HepG2 (cell line): ENCODE results near the gene AOX1. TPM values are rescaled to one million over a fixed set of nuclear protein-coding genes. Genes with fewer than 3 reads are reported as not detected.
A peak's percentile ranks its signal among the peaks of the same experiment; 100 is the strongest.

Experiments
- ARNT2 ChIP-seq: sonication (generic); formaldehyde crosslinking; IDR thresholded peaks from 2 replicates; pipeline ENCODE4 v1.8.0; 2022; ENCODE audit warnings: mild to moderate bottlenecking, low read depth, missing genetic modification reagents, moderate library complexity
- ATAD3A ChIP-seq: sonication (generic); formaldehyde crosslinking; IDR thresholded peaks from 2 replicates; pipeline ENCODE4 v1.4.0; 2020; ENCODE audit warnings: missing genetic modification reagents
- CBX1 ChIP-seq: IDR thresholded peaks from one replicate; pipeline ENCODE4 v1.6.1; 2016; ENCODE audit warnings: antibody characterized with exemption, low read depth
- CREB1 ChIP-seq, 2 experiments: fragments of 450-650 bp in 1 of 2; IDR thresholded peaks; 2 replicates each; pipeline ENCODE4 v1.6.1; 2016 to 2017; ENCODE audit warnings: control low read depth in 1 of 2, mild to moderate bottlenecking in 1 of 2, missing compliant biosample characterization in 1 of 2, missing genetic modification characterization in 1 of 2
- FOXC1 ChIP-seq: sonication (generic); formaldehyde crosslinking; IDR thresholded peaks from 2 replicates; pipeline ENCODE4 v1.8.0; 2022; ENCODE audit warnings: mild to moderate bottlenecking, missing genetic modification reagents, borderline replicate concordance
- HDAC2 ChIP-seq: sonication (generic); formaldehyde crosslinking; IDR thresholded peaks from 2 replicates; pipeline ENCODE4 v1.4.0; 2020; ENCODE audit warnings: missing genetic modification reagents
- ISL2 ChIP-seq: sonication (generic); formaldehyde crosslinking; IDR thresholded peaks from 2 replicates; pipeline ENCODE4 v1.5.0; 2020; ENCODE audit warnings: missing genetic modification reagents
- KLF12 ChIP-seq: sonication (generic); formaldehyde crosslinking; IDR thresholded peaks from 2 replicates; pipeline ENCODE4 v1.4.0; 2020; ENCODE audit warnings: missing genetic modification reagents, borderline replicate concordance
- MLX ChIP-seq: IDR thresholded peaks from 2 replicates; pipeline ENCODE4 v1.6.1; 2016
- MTERF4 ChIP-seq: sonication (generic); formaldehyde crosslinking; IDR thresholded peaks from 2 replicates; pipeline ENCODE4 v1.8.0; 2023; ENCODE audit warnings: mild to moderate bottlenecking, missing genetic modification reagents
- POLR2A ChIP-seq, 2 experiments: IDR thresholded peaks; 2 replicates each; pipeline ENCODE4 v1.6.1; 2011; ENCODE audit warnings: low read depth in 2 of 2, low read length in 2 of 2, mild to moderate bottlenecking in 1 of 2, moderate library complexity in 1 of 2; ENCODE audit not compliant: insufficient read depth in 1 of 2
- TOE1 ChIP-seq: sonication (generic); formaldehyde crosslinking; IDR thresholded peaks from 2 replicates; pipeline ENCODE4 v1.4.0; 2020; ENCODE audit warnings: mild to moderate bottlenecking, missing genetic modification reagents
- ZBTB42 ChIP-seq: sonication (generic); formaldehyde crosslinking; IDR thresholded peaks from 2 replicates; pipeline ENCODE4 v1.5.0; 2020; ENCODE audit warnings: mild to moderate bottlenecking, missing genetic modification reagents
- ZFX ChIP-seq: sonication (generic); formaldehyde crosslinking; IDR thresholded peaks from 2 replicates; pipeline ENCODE4 v1.4.0; 2020; ENCODE audit warnings: mild to moderate bottlenecking, low read depth, missing genetic modification reagents, moderate library complexity
- ZNF260 ChIP-seq: sonication (generic); formaldehyde crosslinking; IDR thresholded peaks from 2 replicates; pipeline ENCODE4 v1.4.0; 2020; ENCODE audit warnings: missing genetic modification reagents, low read depth, mild to moderate bottlenecking, borderline replicate concordance
- ZNF326 ChIP-seq: sonication (generic); formaldehyde crosslinking; IDR thresholded peaks from 2 replicates; pipeline ENCODE4 v1.4.0; 2020; ENCODE audit warnings: missing genetic modification reagents, borderline replicate concordance
- ZNF343 ChIP-seq: sonication (generic); formaldehyde crosslinking; IDR thresholded peaks from 2 replicates; pipeline ENCODE4 v1.4.0; 2020; ENCODE audit warnings: mild to moderate bottlenecking, missing genetic modification reagents
- ZNF354B ChIP-seq: sonication (generic); formaldehyde crosslinking; IDR thresholded peaks from 2 replicates; pipeline ENCODE4 v1.8.0; 2022; ENCODE audit warnings: mild to moderate bottlenecking, missing genetic modification reagents
- ZNF501 ChIP-seq: sonication (generic); formaldehyde crosslinking; IDR thresholded peaks from 2 replicates; pipeline ENCODE4 v1.5.1; 2020; ENCODE audit warnings: mild to moderate bottlenecking, moderate library complexity, missing genetic modification reagents
- polyA plus RNA-seq, 8 experiments: library from polyadenylated mRNA; depleted of rRNA in 3 of 8; stranded (reverse) in 7 of 8; unstranded in 1 of 8; fragments of >200 nt; fragmentation: Illumina TruSeq in 4 of 8; extraction: Trizol in 4 of 8; gene quantifications; 2 replicates each; pipeline versions ENCODE4 v1.2.1 to v1.2.3, GENCODE V29; 2011 to 2016; ENCODE audit warnings: low read depth in 4 of 8, missing spikeins in 1 of 8, mixed read lengths in 1 of 8; ENCODE audit not compliant: insufficient read depth in 1 of 8
- total RNA-seq, 5 experiments: library from RNA; depleted of rRNA; stranded (reverse); fragments of >200 nt; fragmentation: Illumina TruSeq; extraction: Trizol; gene quantifications; 2 replicates each; pipeline ENCODE4 v1.2.3, GENCODE V29; 2016; ENCODE audit warnings: low read depth in 1 of 5
- TF ChIP-seq, protein P1 (sequence below): sonication (generic); formaldehyde crosslinking; IDR thresholded peaks from 2 replicates; pipeline ENCODE4 v1.8.0; 2022; ENCODE audit warnings: missing genetic modification reagents, mild to moderate bottlenecking, borderline replicate concordance
- TF ChIP-seq, protein P2 (sequence below): IDR thresholded peaks from 2 replicates; pipeline ENCODE4 v1.6.1; 2012; ENCODE audit warnings: inconsistent platforms
- TF ChIP-seq, protein P3 (sequence below): sonication (generic); formaldehyde crosslinking; IDR thresholded peaks from 2 replicates; pipeline ENCODE4 v1.5.1; 2020; ENCODE audit warnings: missing genetic modification reagents, mild to moderate bottlenecking, borderline replicate concordance
- TF ChIP-seq, protein P4 (sequence below): sonication (generic); formaldehyde crosslinking; IDR thresholded peaks from 2 replicates; pipeline ENCODE4 v1.5.0; 2020; ENCODE audit warnings: mild to moderate bottlenecking, missing genetic modification reagents

AOX1 gene
- total and polyA plus RNA-seq, 2 of the 13 experiments (the other 11 are each of a cell fraction or from before 2014, with no cell fraction given) = 9.2 to 18.0 TPM

GRCh38 chr2:200702646-200703118 is 116.9 kb downstream of the AOX1 start (continued):
- TF ChIP-seq FOXC1 (CRISPR knock-in tag) (no peak), CREB1 (IDR thresholded peaks at IDR 0.05) (no peak), CREB1 (CRISPR knock-in tag; IDR thresholded peaks at IDR 0.05) (peak; percentile 83), ZNF343 (CRISPR knock-in tag) (no peak), KLF12 (CRISPR knock-in tag) (no peak), POLR2A (IDR thresholded peaks at IDR 0.05; ENCODE audit: insufficient read depth in 1 of 2, low read depth in 2 of 2, low read length in 2 of 2) (no peak), ISL2 (CRISPR knock-in tag) (peak; percentile 87), TOE1 (CRISPR knock-in tag) (peak; percentile 56; the same call in 1 of the 2 replicates), ZNF354B (no peak), ZNF326 (CRISPR knock-in tag) (no peak), ZBTB42 (CRISPR knock-in tag) (no peak), ZNF260 (CRISPR knock-in tag) (no peak), ZFX (CRISPR knock-in tag) (no peak), HDAC2 (CRISPR knock-in tag) (peak; percentile 87), CBX1 (no peak), ATAD3A (CRISPR knock-in tag) (no peak), ZNF501 (CRISPR knock-in tag) (no peak), ARNT2 (CRISPR knock-in tag) (no peak), MLX (CRISPR knock-in tag) (0 out of 2 replicates have a peak, but pooled peaks have one; percentile 29), MTERF4 (CRISPR knock-in tag) (no peak)
- TF ChIP-seq, protein P1, sequence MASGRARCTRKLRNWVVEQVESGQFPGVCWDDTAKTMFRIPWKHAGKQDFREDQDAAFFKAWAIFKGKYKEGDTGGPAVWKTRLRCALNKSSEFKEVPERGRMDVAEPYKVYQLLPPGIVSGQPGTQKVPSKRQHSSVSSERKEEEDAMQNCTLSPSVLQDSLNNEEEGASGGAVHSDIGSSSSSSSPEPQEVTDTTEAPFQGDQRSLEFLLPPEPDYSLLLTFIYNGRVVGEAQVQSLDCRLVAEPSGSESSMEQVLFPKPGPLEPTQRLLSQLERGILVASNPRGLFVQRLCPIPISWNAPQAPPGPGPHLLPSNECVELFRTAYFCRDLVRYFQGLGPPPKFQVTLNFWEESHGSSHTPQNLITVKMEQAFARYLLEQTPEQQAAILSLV = no peak
- TF ChIP-seq, protein P2, sequence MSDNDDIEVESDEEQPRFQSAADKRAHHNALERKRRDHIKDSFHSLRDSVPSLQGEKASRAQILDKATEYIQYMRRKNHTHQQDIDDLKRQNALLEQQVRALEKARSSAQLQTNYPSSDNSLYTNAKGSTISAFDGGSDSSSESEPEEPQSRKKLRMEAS = peak; percentile 48; the same call in 1 of the 2 replicates
- TF ChIP-seq, protein P3, sequence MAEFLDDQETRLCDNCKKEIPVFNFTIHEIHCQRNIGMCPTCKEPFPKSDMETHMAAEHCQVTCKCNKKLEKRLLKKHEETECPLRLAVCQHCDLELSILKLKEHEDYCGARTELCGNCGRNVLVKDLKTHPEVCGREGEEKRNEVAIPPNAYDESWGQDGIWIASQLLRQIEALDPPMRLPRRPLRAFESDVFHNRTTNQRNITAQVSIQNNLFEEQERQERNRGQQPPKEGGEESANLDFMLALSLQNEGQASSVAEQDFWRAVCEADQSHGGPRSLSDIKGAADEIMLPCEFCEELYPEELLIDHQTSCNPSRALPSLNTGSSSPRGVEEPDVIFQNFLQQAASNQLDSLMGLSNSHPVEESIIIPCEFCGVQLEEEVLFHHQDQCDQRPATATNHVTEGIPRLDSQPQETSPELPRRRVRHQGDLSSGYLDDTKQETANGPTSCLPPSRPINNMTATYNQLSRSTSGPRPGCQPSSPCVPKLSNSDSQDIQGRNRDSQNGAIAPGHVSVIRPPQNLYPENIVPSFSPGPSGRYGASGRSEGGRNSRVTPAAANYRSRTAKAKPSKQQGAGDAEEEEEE (CRISPR knock-in tag) = no peak
- TF ChIP-seq, protein P4, sequence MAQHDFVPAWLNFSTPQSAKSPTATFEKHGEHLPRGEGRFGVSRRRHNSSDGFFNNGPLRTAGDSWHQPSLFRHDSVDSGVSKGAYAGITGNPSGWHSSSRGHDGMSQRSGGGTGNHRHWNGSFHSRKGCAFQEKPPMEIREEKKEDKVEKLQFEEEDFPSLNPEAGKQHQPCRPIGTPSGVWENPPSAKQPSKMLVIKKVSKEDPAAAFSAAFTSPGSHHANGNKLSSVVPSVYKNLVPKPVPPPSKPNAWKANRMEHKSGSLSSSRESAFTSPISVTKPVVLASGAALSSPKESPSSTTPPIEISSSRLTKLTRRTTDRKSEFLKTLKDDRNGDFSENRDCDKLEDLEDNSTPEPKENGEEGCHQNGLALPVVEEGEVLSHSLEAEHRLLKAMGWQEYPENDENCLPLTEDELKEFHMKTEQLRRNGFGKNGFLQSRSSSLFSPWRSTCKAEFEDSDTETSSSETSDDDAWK (CRISPR knock-in tag) = no peak
